AG04450 (cell line): ENCODE measurements around the gene SNX18. TPM values are rescaled to one million over a fixed set of nuclear protein-coding genes. Genes with fewer than 3 reads are reported as not detected.

Experiments used
- CTCF ChIA-PET: fragments of 300-600, 350-600 bp; formaldehyde crosslinking; extraction: SDS; loops from one replicate; lab custom pipeline; 2022; ENCODE audit warnings: antibody characterized with exemption, inconsistent platforms; lab: Charles Lee
- POLR2A ChIA-PET: fragments of 350-600 bp; formaldehyde crosslinking; extraction: SDS; loops from one replicate; lab custom pipeline; 2021; ENCODE audit warnings: antibody characterized with exemption, inconsistent platforms; lab: Yijun Ruan, JAX
- DNase-seq: peaks from one replicate; pipeline ENCODE4 v3.0.0-alpha.2; 2011; ENCODE audit warnings: low read depth, low spot score
- H3K27ac ChIP-seq: one replicate; pipeline ENCODE4 v1.5.1; 2012; ENCODE audit warnings: low read depth, low read length, control low read depth
- H3K27me3 ChIP-seq: one replicate; pipeline ENCODE4 v1.6.0; 2012; ENCODE audit warnings: low read length; ENCODE audit not compliant: control insufficient read depth, insufficient read depth
- H3K4me3 ChIP-seq: 2 replicates; pipeline ENCODE4 v1.5.1; 2011; ENCODE audit warnings: mild to moderate bottlenecking, low read depth, low read length, control low read depth
- H3K9me3 ChIP-seq: 2 replicates; pipeline ENCODE4 v1.5.1; 2012; ENCODE audit warnings: low read length; ENCODE audit not compliant: control insufficient read depth, insufficient read depth
- polyA plus RNA-seq: library from polyadenylated mRNA; depleted of rRNA; stranded (reverse); fragments of >200 nt; gene quantifications from 2 replicates; pipeline ENCODE4 v1.2.3, GENCODE V29; 2011
- TF ChIP-seq, protein P1 (sequence below): IDR thresholded peaks from 2 replicates; pipeline ENCODE4 v1.5.1; 2011; ENCODE audit warnings: low read depth, low read length, control low read depth, inconsistent platforms

Gene SNX18
- polyA plus RNA-seq, 1 experiment, result 74.1 TPM

GRCh38 chr5:54521856-54522479, 4.4 kb downstream of the SNX18 start:
- DNase-seq, result no peak
- H3K4me3 ChIP-seq, result peak overlapping the region; percentile 68
- CTCF ChIA-PET, result interaction anchor here (1.0 to 2.8 kb wide), 3 partner anchors 323 to 373 kb away, joined by 3 to 11 read pairs (median 5); no protein-coding TSS in a partner anchor
- H3K9me3 ChIP-seq, result peaks cover 13% of the 10 kb centered on the region
- TF ChIP-seq, protein P1, sequence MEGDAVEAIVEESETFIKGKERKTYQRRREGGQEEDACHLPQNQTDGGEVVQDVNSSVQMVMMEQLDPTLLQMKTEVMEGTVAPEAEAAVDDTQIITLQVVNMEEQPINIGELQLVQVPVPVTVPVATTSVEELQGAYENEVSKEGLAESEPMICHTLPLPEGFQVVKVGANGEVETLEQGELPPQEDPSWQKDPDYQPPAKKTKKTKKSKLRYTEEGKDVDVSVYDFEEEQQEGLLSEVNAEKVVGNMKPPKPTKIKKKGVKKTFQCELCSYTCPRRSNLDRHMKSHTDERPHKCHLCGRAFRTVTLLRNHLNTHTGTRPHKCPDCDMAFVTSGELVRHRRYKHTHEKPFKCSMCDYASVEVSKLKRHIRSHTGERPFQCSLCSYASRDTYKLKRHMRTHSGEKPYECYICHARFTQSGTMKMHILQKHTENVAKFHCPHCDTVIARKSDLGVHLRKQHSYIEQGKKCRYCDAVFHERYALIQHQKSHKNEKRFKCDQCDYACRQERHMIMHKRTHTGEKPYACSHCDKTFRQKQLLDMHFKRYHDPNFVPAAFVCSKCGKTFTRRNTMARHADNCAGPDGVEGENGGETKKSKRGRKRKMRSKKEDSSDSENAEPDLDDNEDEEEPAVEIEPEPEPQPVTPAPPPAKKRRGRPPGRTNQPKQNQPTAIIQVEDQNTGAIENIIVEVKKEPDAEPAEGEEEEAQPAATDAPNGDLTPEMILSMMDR, result no peak
- H3K27ac ChIP-seq, result no peak overlapping the region
- no peaks in the 10 kb centered on the region for H3K27me3 ChIP-seq
- POLR2A ChIA-PET, result interaction anchor here (0.6 kb wide), 1 partner anchor 229 kb away, joined by 3 read pairs; no protein-coding TSS in a partner anchor

DNA sequence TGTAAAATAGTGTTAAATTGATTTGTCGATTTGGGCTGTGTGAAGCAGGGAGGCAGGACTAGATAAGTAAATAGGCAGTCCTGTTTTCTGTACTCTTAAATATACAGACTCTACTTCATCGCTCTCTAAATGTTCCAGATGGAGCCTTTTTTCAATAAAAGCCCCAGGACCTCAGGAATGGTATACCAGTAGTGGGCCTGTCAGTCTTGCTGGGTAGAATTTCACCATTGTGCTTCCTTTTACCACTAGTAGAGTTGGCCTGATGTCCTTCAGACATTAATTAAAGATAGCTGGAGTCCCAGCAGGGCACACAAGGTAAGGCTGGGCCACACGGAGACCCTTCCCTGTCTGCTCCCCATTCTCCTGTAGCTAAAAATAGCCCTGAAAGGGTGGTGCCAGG, 6.0 kb downstream of the SNX18 start:
- Histone ChIP-seq H3K27me3 (no peaks in the 10 kb centered on the region), H3K4me3 (peak overlapping the region; percentile 53), H3K9me3 (peaks cover 11% of the 10 kb centered on the region), H3K27ac (no peak overlapping the region)
- no peak for DNase-seq
- TF ChIP-seq, protein P1, result no peak
- POLR2A ChIA-PET, result no interaction called here
- CTCF ChIA-PET, result interaction anchor here (1.0 to 2.8 kb wide), 5 partner anchors 321 to 381 kb away, joined by 3 to 11 read pairs (median 5); no protein-coding TSS in a partner anchor

DNA sequence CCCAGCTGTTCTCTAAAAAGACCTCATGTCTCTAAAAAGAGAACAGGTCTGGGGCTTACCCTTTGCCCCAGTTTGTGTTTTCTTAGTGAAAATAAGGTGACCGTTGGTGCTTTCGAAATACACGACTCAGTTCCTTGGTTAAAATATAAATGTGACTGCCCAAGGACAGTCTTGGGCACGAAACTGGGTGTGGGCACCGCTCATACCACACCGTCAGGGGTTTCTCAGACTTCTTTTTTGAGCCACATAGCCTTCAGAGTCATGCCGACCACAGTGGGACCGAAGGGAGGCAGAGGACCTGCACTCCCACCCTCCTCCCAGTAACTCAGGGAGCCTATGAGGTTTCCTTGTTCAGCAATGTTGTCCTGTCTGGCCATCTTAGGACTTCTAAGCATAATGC, 6.5 kb downstream of the SNX18 start:
- H3K27ac ChIP-seq, result no peak overlapping the region
- ChIA-PET POLR2A (interaction anchor here (1.0 kb wide), 1 partner anchor 220 kb away, joined by 3 read pairs; no protein-coding TSS in a partner anchor), CTCF (interaction anchor here (0.6 to 2.3 kb wide), 4 partner anchors 35 to 381 kb away, joined by 3 to 12 read pairs (median 6); no protein-coding TSS in a partner anchor)
- peak overlapping the region; percentile 53 for H3K4me3 ChIP-seq
- H3K9me3 ChIP-seq, result peaks cover 6% of the 10 kb centered on the region
- no peaks in the 10 kb centered on the region for H3K27me3 ChIP-seq
- TF ChIP-seq, protein P1, result no peak
- no peak for DNase-seq

GRCh38 chr5:54524704-54525103, 7.1 kb downstream of the SNX18 start:
- H3K9me3 ChIP-seq, result no peaks in the 10 kb centered on the region; the same call in none of the 2 replicates
- no peak for DNase-seq
- no peak overlapping the region for H3K27ac ChIP-seq
- TF ChIP-seq, protein P1, result no peak
- POLR2A ChIA-PET, result interaction anchor here (0.7 to 1.0 kb wide), 2 partner anchors 220 to 805 kb away, joined by 3 read pairs; no protein-coding TSS in a partner anchor
- H3K4me3 ChIP-seq, result peak overlapping the region; percentile 53
- H3K27me3 ChIP-seq, result no peaks in the 10 kb centered on the region
- CTCF ChIA-PET, result interaction anchor here (0.6 to 2.3 kb wide), 5 partner anchors 36 to 380 kb away, joined by 3 to 12 read pairs (median 6); no protein-coding TSS in a partner anchor

DNA sequence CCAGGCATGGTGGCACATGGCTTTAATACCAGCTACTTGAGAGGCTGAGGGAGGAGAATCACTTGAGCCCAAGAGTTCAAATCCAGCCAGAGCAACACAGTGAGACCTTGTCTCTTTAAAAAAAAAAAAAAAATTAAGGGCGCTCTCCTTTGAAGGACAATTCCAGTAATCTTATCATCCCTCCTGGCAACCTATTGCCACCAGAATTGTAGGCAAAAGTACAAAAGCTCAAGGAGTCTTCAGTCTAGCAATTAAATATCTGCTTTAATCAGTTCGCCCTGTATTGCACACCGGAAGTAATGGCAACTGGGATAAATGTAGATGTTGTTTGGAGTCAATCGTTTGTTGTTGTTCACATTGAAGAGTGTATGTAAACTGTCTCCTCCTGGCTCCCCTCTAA, 7.7 kb downstream of the SNX18 start:
- no peak for DNase-seq
- no peak overlapping the region for H3K27ac ChIP-seq
- no peaks in the 10 kb centered on the region; the same call in none of the 2 replicates for H3K9me3 ChIP-seq
- peak overlapping the region; percentile 53 for H3K4me3 ChIP-seq
- TF ChIP-seq, protein P1, result no peak
- no peaks in the 10 kb centered on the region for H3K27me3 ChIP-seq
- POLR2A ChIA-PET, result interaction anchor here (0.7 kb wide), 1 partner anchor 804 kb away, joined by 3 read pairs; no protein-coding TSS in a partner anchor
- CTCF ChIA-PET, result interaction anchor here (1.2 to 2.3 kb wide), 4 partner anchors 8 to 370 kb away, joined by 3 to 12 read pairs (median 6); no protein-coding TSS in a partner anchor
